GM10847 (cell line): ENCODE results near the gene ADK.

ENCODE experiments used
- POLR2A ChIP-seq: IDR thresholded peaks from 2 replicates; pipeline ENCODE4 v1.6.1; 2011; ENCODE audit not compliant: insufficient read length; ENCODE audit errors: extremely low read depth

The ADK gene

GRCh38 chr10:74425456-74426001 lies 274.5 kb downstream of the ADK start:
- TF ChIP-seq POLR2A = no peak

- TF ChIP-seq POLR2A = no peak
These were observed 280.8 kb downstream of the ADK start for GRCh38 chr10:74431816-74432215.

GRCh38 chr10:74432841-74433594 lies 282.0 kb downstream of the ADK start:
- no peak for TF ChIP-seq POLR2A

GRCh38 chr10:74433595-74433956 lies 282.6 kb downstream of the ADK start:
- TF ChIP-seq POLR2A = no peak

GRCh38 chr10:74433993-74434392 lies 283.0 kb downstream of the ADK start:
- no peak for TF ChIP-seq POLR2A

GRCh38 chr10:74434547-74434946 lies 283.5 kb downstream of the ADK start:
- no peak for TF ChIP-seq POLR2A

GRCh38 chr10:74436523-74437170 lies 285.6 kb downstream of the ADK start:
- TF ChIP-seq POLR2A = no peak

- TF ChIP-seq POLR2A = no peak
These were observed 286.8 kb downstream of the ADK start for GRCh38 chr10:74437822-74438221.

- TF ChIP-seq POLR2A = no peak
These were observed 288.2 kb downstream of the ADK start for GRCh38 chr10:74439213-74439612.

GRCh38 chr10:74445493-74445892 lies 294.5 kb downstream of the ADK start:
- TF ChIP-seq POLR2A = no peak

GRCh38 chr10:74450602-74451001 lies 299.6 kb downstream of the ADK start:
- no peak for TF ChIP-seq POLR2A

- no peak for TF ChIP-seq POLR2A
These were observed 300.3 kb downstream of the ADK start for GRCh38 chr10:74451127-74451829.

- TF ChIP-seq POLR2A = no peak
These were observed 302.1 kb downstream of the ADK start for GRCh38 chr10:74453169-74453568.

- no peak for TF ChIP-seq POLR2A
These were observed 309.8 kb downstream of the ADK start for GRCh38 chr10:74460812-74461211.

- TF ChIP-seq POLR2A = no peak
These were observed 323.1 kb downstream of the ADK start for GRCh38 chr10:74474022-74474713.
